ENCODE results near the gene KMT2A.

- TF ChIP-seq, protein P1, sequence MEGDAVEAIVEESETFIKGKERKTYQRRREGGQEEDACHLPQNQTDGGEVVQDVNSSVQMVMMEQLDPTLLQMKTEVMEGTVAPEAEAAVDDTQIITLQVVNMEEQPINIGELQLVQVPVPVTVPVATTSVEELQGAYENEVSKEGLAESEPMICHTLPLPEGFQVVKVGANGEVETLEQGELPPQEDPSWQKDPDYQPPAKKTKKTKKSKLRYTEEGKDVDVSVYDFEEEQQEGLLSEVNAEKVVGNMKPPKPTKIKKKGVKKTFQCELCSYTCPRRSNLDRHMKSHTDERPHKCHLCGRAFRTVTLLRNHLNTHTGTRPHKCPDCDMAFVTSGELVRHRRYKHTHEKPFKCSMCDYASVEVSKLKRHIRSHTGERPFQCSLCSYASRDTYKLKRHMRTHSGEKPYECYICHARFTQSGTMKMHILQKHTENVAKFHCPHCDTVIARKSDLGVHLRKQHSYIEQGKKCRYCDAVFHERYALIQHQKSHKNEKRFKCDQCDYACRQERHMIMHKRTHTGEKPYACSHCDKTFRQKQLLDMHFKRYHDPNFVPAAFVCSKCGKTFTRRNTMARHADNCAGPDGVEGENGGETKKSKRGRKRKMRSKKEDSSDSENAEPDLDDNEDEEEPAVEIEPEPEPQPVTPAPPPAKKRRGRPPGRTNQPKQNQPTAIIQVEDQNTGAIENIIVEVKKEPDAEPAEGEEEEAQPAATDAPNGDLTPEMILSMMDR (IDR thresholded peaks at IDR 0.05): peak in 2 of 5 experiments; percentile 100
- peak in 1 of 2 donors; percentile 56 for TF ChIP-seq POLR2A (IDR thresholded peaks at IDR 0.05)
- peak in 1 of 2 donors; percentile 67 for TF ChIP-seq EP300 (IDR thresholded peaks at IDR 0.05)
These were observed at the start of gene KMT2A for GRCh38 chr11:118435893-118436624.
